Stomach (tissue), 4 donors: Measurements from ENCODE around the gene GAS2.

ENCODE experiments used
- CTCF ChIP-seq, 7 experiments: fragments of 450-650 bp in 4 of 7; fragments of 200-600 bp in 3 of 7; sonication (generic) in 3 of 7; IDR thresholded peaks; one replicate each; pipeline ENCODE4 v1.5.1; 2016 to 2019; ENCODE audit warnings: antibody characterized with exemption in 7 of 7, control low read depth in 2 of 7, mild to moderate bottlenecking in 1 of 7
- EP300 ChIP-seq: sonication (generic); formaldehyde crosslinking; IDR thresholded peaks from one replicate; pipeline ENCODE4 v1.6.1; 2017; ENCODE audit warnings: antibody characterized with exemption
- POLR2A ChIP-seq, 4 donors: fragments of 450-650 bp; IDR thresholded peaks; one replicate each; pipeline ENCODE4 v1.6.1; 2016; ENCODE audit warnings: antibody characterized with exemption in 4 of 4, control low read depth in 2 of 4, mild to moderate bottlenecking in 1 of 4, moderate library complexity in 1 of 4
- POLR2AphosphoS5 ChIP-seq, 3 donors: sonication (generic); formaldehyde crosslinking; IDR thresholded peaks; one replicate each; pipeline ENCODE4 v1.6.1; 2016; ENCODE audit warnings: antibody characterized with exemption in 3 of 3

GRCh38 chr11:22624742-22625447 is 41.5 kb upstream of the GAS2 start:
- TF ChIP-seq POLR2A (IDR thresholded peaks at IDR 0.05) = no peak
- TF ChIP-seq CTCF (IDR thresholded peaks at IDR 0.05) = peak in 2 of 7 experiments; percentile 20 to 35
- no peak for TF ChIP-seq POLR2AphosphoS5 (IDR thresholded peaks at IDR 0.05)
- no peak for TF ChIP-seq EP300
